Stimulated activated CD8-positive, alpha-beta memory T cell treated with anti-CD3 and anti-CD28 coated beads, Interleukin-4, amount 100 ng/mL, for 48 hours (primary cell): ENCODE data around the gene APOLD1.
A peak's percentile ranks its signal among the peaks of the same experiment; 100 is the strongest.
"Not testable (repeated sequence)": the region's sequence is repeated elsewhere in the genome, so short reads cannot be mapped to it uniquely, and the experiment has no call there.

Source experiments
- DNase-seq: peaks from one replicate; pipeline ENCODE4 v3.0.0-alpha.2; 2020

APOLD1 gene, protein sequence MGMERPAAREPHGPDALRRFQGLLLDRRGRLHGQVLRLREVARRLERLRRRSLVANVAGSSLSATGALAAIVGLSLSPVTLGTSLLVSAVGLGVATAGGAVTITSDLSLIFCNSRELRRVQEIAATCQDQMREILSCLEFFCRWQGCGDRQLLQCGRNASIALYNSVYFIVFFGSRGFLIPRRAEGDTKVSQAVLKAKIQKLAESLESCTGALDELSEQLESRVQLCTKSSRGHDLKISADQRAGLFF

GRCh38 chr12:12784911-12785814, at the start of gene APOLD1:
Gene APOLD1, plus strand, starts transcription at chr12:12785659. Its CDS starts 33 bp downstream, at chr12:12785692.
- DNase-seq, result no peak

- DNase-seq, result peak; percentile 59
Observed at GRCh38 chr12:12736759-12737676, 48.4 kb upstream of the APOLD1 start.

GRCh38 chr12:12738152-12738551, 47.3 kb upstream of the APOLD1 start:
- DNase-seq, result not testable (repeated sequence)

- no peak for DNase-seq
Observed at GRCh38 chr12:12741660-12742059, 43.8 kb upstream of the APOLD1 start.

- no peak for DNase-seq
Observed at GRCh38 chr12:12744546-12745305, 40.7 kb upstream of the APOLD1 start.

DNA sequence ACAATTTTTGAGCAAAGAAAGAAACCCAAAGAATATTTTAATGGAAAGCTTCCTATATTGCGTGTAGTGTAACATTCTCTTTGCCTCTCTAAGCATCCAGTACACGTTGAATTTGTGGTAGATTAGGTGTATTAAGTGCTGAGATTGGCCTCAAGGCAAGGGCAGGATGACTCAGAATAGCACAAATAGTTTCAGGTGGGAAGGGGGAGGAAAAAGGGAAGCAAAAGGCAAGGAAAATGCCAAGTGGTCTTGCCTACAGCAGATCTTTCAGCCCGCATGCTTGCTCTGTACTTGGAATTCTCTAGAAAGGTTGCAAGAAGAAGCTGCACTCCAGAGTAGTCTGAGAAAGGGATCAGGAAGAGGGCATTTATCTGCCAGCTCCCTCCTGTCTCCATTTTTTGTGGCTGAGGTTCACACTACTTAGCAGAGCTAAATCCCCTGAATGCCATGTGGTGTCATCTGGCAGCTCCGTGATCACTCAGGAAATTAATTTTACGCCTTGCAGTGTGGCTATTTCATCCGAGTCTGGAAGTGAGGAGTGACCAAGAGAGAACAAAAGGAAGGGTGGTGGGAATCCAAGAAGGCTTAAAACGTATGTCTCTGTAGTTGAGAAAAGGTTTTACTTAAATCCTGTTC, 39.8 kb upstream of the APOLD1 start:
- no peak for DNase-seq

DNA sequence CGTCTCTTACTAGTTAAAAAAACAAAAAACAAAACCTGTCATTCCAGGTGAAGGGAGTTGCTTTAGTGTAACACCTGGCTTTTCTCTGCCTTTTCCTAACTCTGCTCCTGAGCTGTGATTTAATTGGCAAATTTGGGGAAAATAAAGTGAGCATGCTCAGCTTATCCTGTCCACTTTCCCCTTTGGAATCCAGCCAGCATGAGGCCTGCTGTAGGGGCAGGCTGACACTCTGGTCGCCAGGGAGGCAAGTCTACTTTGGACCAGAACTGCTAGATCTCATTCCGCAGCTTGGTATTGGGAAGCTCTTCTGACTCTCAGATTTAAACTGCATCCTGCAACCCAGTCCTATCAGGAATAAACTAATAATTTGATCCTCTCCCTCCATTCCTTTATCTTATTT, 38.2 kb upstream of the APOLD1 start:
- DNase-seq, result no peak

- no peak for DNase-seq
Observed at GRCh38 chr12:12748044-12748443, 37.4 kb upstream of the APOLD1 start.

GRCh38 chr12:12749433-12749832, 36.0 kb upstream of the APOLD1 start:
- DNase-seq, result no peak

DNA sequence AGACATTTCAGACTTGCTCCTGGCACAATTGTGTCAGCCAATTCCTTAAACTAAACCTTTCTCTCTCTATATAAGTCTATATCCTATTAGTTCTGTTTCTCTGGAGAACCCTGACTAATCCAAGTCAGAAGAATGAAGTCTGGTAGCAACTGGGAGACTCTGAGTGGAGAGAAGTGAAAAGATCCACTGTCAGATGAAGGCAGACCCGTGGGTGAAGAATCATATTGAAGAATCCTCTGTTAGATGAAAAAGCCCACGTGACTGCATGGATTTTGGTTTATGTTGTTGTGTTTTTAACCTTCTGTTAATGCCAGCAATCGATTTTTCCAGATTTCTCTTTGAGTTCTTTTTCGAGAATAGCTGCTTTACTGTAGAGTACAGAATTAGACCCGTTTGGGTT, 29.5 kb upstream of the APOLD1 start:
- no peak for DNase-seq

- no peak for DNase-seq
Observed at GRCh38 chr12:12757121-12757520, 28.3 kb upstream of the APOLD1 start.

DNA sequence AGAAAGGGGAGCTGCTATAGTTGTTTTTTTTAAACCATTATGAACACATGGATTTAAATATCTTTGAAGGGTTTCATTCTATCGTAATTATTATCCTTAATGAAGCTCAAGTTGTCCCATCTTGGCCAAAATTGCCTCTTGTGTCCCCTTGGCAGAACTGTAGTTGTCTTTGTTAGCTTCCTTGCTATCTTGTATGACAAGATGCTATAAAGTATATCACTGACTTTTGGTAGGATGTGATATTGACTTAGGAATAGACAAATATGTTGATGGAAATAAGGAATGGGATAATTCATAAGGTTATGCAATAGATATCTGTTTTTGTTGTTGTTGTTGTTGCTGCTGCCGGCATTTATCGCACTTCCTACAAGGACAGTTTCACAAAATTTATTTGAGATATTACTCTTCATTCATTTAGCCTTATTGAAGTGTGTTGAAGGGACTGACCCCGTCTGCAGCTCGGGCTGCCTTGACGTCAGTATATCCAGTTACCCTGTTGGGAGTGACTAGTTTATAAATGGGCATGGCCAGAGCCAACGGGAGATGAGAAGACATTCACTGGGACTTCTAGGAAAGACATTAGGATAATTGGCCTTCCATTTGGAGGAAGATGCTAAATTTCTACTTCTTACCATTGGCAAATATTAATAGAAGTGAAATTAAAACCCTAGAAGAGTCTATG, 26.1 kb upstream of the APOLD1 start:
- no peak for DNase-seq

GRCh38 chr12:12764824-12765223, 20.6 kb upstream of the APOLD1 start:
- DNase-seq, result no peak

DNA sequence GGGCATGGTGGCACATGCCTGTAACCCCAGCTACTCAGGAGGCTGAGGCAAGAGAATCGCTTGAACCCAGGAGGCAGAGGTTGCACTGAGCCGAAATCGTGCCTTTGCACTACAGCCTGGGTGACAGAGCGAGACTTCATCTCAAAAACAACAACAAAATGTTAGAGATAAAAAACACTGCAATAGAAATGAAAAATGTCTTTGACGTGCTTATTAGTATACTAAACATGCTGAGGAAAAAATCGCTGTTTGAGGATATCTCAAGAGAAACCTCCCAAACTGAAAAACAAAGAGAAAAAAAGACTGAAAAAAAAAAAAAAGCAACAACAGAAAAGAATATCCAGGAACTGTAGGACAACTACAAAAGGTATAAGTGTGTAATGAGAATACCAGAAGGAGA, 15.2 kb upstream of the APOLD1 start:
- DNase-seq, result no peak

DNA sequence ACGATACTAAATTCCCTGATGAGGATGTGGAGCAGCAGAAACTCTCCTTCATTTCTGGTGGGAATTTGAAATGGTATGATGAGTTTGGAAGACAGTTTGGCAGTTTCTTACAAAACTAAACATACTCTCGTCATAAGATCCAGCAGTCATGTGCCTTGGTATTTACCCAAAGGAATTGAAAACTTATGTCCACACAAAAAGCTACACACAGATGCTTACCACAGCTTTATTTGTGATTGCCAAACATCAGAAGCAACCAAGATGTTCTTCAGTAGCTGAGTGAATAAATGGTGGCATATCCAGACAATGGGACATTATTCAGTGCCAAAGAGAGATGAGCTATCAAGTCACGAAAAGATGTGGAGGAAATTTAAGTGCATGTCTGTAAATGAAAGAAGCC, 10.7 kb upstream of the APOLD1 start:
- no peak for DNase-seq

DNA sequence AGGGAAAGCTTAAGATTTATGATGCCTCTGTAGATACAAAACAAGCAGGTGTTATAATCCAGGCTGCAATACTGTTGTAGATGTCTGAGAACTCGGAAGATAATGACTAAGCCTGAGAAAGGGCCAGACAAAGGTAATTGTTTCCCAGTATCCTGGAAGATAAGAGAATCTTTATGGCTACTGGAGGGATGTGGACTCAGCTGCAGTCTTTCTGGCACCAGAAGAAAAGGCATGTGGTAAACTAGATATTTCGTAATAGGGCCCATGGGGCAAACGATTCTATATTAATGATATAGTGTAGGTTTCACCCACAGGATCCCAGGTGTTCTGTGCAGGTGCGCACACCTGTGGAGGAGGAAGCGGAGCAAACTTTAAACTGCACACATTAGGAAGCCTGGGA, 9.2 kb upstream of the APOLD1 start:
- DNase-seq, result no peak

GRCh38 chr12:12777092-12777491, 8.4 kb upstream of the APOLD1 start:
- no peak for DNase-seq

DNA sequence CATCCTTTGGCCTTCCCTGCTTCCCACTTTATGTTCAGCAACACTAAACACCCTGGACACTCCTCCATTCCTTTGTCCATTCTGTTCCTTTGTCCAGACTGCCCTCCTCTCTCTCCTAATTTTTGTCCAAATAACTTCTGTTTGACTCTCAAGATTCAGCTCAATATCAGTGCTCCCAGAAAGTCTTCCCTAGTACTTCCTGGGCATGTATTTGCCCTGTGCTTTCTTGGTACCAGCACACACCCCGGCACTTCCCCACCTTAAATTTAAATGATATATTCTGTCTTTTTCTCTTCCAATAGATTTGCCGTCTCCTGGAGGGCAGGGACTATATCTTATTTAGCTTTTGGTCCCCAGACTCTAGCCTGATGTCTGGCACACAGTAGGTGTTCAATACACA, 6.5 kb upstream of the APOLD1 start:
- no peak for DNase-seq

GRCh38 chr12:12779529-12779928, 5.9 kb upstream of the APOLD1 start:
- DNase-seq, result no peak

GRCh38 chr12:12784116-12784515, 1.3 kb upstream of the APOLD1 start:
- DNase-seq, result no peak

DNA sequence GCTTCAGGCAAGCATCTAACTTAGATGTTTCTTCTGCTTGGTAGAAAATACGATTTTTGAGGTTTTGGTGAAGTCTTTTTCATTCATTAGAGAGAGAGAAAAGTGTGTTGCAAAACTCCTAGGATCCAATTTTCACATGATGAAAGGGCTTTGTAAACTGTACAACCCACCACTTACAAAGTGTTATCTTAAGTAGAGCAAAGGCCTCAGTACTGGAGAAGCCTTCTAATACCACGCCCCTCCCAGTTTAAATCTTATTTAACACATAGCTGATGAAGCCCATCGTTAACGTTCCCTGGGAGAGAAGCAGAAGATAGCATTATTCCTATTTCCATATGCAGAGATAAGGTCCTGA, 869 bp downstream of the APOLD1 start:
- DNase-seq, result no peak
